ENCODE data around the gene GRIP2.

The GRIP2 gene

DNA sequence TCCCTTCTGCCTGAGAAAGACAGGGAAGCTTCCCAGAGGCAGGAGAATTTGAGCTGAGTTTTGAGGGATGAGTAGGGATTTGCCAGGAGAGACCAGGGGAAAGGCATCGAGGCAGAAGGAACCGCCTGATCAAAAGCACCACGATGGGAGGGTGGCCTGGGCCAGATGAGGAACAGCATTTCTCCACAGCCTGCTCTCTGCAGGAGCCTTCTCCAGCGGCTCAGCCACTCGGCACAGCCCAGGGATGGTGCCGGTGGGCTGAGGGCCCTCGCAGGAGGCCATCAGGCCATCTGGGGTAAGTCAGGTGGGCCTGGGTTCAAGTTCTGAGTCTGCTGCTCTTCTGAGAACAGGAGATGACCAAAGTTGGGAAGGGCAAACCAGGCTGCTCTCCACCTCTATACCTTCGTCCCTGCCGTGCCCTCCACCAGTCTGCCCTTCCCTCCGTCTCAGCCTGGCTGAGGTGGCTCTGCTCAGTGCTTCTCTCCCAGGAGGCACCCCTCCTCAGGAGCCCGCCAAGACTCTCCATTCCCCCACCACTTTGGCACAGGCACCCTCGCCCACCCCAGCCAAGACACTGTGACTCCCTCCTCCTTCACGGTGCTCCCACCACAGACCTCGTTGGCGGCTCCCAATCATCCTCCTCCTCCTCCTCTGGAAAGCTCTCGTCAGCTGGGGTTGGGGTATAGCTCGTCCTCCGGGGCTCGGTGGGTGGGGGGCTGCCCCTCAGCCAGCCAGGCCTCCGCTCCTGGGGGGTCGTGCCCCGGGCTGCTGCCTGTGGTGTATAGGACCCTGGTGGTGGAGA is 34.9 kb downstream of the GRIP2 start:
- no peak for DNase-seq

DNA sequence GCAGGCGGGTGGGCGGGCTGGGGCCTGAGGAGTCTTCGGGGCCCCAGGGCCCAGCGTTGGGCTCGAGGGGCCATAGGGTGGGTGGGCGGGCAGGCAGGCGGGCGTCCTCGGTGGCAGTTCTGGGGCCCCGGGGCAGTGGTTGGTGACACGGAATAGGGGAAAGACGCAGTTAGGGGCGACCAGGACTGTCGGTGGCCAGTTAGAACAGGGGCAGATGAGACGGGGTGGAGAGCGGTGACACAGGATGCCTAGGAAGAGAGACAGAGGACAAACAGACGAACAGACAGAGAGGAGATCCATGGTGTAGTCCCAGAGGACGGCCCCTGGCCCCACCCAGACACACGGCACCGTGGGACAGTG is 36.5 kb downstream of the GRIP2 start:
- DNase-seq, result no peak

DNA sequence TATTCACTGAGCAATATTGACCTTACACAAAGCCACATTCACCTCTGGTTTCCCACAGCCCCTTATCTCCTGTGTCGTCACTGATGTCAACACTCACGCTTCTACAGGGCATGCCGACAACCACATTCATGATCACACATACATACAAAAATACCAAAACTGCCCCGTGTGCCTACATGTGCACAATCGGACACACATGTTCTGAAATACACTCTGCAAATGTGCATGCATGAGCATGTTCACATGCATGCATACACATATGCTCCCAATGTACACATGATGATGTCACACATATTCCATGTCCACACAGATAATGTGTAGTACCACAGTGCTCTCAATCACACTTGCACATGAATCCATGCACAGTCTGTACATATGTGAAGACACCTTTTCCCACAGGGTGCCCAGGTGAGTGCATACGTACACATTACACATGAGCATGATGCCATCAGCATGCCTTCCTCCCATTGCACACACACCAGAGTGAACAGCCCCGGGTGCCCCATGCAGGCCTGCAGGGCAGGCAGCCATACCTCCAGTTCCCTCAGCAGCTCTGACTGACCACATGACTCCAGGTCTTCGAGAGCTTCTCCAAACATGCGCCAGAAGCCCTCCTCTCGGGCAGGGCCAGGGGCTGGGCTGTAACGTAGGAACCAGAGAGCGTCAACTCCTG is 37.0 kb downstream of the GRIP2 start:
- DNase-seq, result no peak

DNA sequence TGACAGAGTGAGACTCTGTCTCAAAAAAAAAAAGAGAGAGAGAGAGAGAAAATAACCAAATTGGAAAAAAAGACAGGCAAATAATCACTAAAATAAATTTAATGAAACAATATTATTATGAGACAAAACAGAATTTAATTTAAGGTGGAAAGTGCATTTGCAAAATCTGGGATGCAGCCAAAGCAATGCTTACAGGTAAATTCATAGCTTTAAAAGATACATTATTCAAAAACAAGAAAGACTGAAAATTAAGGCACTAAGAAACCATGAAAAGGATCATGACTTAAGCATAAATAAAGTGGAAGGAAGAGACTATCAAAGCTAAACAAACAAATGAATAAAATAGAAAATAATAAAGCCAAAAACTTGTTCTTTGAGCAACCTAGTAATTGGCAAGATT is 37.7 kb downstream of the GRIP2 start:
- DNase-seq, result no peak

DNA sequence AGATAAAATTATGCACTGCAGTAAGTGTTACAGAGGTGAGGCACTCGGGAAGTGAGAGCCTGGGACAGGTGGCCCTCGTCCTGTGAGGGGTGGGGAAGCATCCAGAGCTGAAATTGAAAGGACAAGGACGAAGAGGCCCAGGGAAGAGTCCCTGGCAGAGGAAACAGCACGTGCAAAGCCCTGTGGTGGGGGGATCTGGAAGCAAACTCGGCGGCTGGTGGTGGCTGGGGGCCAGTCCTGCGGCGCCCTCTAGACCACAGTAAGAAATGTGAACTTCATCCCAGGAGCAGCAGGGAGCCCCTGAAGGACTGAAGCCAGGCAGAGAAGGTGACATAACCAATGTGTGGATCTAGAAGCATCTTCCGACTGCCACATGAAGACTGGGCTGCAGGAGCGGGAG is 42.8 kb downstream of the GRIP2 start:
- no peak for DNase-seq

DNA sequence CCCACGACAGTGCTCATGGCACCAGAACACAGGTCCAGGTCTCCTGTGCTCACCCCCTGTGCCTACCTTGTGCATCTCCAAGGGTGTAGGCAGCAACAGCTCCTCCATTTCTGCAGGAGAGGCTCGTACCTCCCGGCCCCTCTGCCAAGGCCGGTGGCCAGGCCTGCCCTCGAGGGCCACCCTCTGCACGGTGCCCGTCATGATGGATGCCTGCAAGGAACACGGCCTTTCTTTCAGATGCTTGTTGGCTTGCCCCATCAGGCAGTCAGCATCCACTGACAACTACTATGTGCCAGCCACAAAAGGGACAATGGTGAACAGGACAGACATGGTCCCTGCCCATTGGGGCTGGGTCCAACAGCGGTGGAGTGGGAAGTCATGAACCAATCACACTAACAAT is 43.8 kb downstream of the GRIP2 start:
- DNase-seq, result no peak

DNA sequence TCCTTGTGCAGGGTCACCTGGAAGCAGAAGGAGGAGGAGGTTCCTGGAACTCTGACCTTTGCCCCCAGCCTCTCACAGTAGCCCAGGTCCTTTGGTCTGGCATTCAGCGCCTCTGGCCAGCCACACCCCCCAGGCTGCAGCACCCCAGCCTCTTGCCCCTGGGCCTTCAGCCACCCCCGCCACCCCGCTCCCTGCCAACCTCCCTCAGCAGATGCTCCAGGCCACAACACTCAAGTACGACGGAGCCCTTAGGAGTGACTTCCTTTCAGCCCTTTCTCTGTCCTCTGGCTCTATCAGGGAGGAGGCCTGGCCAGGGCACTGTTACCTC is 45.2 kb downstream of the GRIP2 start:
- no peak for DNase-seq

DNA sequence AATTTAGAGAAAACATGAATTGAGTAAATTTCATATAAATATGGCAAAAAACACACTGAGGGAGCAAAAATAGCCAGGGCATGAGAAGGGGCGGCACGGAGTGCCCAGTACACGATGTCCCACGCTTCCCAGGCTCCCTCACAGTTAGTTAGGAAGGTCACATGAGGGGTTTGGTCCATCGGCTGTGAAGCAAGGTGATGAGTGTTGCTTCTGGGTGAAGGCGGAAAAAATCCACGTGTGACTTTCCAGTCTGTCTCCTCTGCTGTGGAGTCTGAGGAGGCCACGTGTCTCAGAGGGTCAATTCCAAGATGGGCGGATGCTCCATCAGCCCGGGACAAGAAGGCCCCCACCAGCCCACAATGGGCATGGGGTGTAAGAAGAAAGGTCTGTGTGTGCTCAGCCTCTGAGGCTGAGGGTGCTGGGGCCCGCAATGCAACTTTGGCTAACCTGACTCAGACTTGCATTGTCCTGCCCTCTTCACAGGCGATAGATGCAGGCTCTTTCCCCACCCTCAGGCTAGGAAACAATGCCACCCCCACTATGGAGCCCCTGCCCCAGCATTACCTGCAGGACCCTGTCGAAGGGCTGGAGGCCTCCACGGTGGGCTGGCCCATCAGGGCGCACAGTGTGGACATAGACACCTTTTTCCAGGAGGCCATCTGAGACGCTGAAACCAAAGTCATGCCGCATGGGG is 45.7 kb downstream of the GRIP2 start:
- no peak for DNase-seq

DNA sequence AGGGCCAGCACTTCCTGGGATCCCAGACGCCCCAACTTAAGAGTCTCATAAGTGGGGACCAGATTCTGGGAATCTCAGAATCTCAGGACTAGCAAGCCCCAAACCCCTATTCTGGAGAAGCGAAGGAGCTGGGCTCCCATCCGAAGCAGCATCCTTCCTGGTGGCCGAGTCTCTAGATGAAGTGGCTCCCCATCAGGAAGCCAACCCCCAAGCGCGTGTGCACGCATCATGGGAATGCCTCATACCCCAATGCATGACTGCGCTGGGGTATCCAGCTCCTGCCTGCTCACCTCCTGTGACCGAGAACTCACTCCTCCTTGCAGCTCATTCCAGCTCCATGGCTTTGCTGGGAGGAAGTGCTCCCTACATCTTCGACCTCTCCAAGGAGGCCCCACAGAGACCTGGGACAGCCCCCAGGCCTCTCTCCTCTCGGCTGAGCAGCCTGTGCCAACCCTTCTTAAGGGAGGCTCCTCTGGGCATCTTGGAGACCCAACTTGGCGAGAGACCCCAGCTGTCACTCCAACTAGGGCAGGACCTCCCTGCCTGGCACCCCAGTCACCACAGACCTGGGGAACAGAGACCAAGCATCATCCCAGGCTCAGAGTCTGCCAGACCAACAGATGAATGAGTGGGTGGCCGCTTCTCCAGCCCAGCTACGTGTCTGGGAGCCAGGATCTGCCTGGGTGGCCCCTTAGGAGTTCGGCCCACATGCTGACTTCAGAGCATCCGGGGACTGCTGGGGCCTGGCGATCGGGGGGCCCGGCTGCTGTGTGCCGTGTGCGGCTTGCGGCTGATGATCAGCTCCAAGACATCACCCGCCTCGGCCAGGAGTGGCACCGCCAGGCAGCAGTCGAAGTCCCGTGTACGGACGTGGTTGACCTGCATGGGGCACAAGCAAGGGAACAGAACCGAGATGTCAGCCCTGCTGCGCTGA is 46.9 kb downstream of the GRIP2 start:
- DNase-seq, result no peak

DNA sequence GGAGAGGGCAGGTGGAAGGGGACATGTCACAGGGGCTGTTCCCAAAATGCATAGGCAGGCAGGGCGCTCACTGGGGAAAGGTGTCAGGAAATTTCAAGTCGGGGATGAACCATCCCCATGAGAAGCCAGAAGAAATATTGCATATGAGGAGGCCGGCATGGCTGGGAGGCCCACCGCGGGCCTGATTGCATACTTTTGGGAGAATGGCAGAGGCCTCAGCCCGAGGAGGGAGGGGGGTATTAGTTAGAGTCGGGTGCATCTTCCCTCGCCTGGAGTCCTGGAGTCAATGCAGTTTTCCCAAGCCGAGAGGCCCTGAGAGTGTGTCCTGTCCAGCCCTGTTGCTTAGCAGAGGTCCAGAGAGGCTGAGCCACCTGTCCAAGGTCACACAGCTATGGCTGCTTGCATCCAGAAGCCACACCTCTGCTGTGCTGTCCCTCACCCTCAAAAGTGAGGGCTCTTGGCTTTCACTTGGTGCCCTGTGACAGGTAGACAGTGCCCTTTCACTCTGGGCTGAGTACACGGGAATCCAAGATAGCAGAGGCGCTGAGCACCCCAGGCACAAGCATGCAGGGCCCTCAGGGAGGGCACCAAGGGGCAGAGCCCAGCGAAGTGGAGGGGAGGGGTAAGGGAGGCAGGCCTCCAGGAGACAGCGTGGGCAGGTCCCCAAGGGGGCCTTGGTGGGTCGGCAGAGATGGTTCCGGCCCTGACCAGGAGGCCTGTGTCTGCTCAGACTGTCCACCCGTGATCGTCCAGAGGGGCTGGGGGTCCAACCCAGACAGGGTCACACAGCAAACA is 48.5 kb downstream of the GRIP2 start:
- no peak for DNase-seq

DNA sequence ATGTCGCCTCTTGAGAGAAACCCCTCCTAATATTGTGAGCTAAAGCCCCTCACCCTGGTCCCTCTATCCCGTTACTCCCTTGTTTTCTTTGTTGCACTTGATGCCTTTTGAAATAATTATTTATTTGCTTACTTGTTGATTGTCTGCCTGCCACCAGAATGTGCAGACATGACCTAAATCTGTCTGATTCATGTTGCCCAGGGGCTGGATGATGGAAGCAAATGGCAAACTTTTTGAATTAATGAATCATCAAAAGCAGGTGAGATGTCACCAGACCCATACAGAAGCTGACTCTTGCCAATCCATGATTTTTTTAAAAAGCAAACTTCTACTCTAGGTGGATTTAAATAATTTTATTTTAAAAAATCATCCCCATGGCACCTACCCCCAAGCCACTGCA is 49.3 kb downstream of the GRIP2 start:
- no peak for DNase-seq

DNA sequence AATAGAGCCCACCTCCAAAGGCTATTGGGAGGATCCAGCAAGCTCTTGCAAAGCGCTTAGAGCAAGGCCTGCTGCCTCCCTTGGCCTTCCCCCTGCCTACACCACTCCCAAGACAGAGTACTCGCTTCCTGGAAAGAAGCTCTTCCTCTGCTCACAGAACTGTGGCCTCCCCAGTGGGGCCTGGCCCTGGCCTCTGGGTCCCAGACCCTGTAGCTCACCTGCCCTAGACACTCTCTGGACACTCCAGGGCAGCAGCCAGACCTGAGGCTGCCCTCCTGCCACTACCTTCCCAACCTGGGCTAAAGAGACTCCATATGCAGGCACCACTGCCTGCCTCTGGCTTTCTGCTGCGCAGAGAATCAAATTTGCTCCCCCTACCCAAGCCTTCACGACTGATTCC is 49.9 kb downstream of the GRIP2 start:
- DNase-seq, result no peak

DNA sequence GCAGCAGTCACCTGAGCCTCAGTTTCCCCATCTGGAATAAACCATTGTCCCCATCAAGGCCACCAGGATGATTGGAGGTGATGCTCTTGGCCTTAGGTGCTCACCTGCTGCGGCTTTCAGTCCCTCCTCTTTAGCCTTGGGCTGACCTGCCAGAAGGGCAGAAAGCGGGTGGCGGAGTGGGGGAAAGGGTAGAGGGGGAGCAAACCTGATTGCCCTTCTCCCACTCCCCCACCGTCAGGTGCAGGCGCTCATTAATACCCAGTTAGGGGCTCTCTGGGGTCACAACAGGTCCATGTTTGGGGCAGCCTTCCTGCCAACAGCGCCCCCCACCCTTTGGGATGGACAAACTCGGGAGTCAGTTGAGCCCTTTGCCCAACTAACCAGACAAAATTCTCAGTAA is 50.5 kb downstream of the GRIP2 start:
- DNase-seq, result no peak

DNA sequence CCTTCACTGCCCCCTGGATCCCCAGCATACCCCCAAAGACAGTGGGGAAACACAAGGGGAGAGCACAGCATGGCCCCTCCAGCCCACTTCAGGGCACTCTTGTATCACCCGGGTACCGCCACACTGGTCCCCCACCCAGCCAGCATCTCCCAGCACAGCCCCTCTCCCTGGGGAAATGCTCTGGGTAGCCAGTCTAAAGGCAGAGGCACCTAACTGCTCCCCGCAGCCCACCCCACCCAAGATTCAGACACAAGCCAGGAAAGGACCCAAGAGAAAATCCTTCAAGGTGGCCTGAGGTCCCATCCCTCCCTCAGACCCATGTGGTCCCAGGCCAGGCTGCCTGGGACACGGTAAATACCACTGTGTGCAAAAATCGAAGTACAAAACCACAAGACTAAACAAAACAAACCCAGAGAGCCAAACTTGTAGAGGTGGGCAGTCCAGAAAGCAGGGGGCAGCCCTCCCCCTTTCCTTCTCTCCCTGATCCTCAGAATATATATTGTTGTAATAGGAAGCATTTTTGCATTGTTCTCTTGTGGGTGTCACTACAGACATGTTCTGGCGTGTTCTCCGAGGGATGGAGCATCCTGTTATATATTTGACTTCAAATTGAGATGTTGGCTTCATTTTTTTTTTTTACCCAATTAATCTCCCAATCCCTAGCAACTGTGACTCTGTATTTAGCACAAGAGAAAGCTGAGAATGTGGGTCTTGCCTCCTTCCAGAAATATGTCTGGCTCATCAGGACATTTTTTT is 51.7 kb downstream of the GRIP2 start:
- no peak for DNase-seq

DNA sequence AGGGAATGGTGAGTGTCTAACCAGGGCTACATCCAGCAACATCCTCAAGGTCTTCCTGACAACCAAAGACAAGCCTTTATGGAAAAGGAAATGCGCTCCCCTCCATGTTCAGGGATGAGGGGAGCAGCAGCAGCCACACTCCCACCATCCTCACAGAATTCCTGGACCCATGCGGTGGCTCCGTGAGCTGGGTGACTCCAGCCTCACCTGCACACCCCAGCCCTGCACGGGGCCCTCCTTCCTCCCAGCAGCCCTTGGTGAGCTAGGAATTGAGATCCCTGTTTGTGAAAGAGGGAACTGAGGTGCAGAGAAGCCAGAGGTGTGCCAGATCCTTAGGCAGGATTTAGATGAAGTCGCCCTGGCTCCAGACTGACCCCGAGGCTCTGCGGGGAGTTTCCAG is 52.3 kb downstream of the GRIP2 start:
- no peak for DNase-seq

DNA sequence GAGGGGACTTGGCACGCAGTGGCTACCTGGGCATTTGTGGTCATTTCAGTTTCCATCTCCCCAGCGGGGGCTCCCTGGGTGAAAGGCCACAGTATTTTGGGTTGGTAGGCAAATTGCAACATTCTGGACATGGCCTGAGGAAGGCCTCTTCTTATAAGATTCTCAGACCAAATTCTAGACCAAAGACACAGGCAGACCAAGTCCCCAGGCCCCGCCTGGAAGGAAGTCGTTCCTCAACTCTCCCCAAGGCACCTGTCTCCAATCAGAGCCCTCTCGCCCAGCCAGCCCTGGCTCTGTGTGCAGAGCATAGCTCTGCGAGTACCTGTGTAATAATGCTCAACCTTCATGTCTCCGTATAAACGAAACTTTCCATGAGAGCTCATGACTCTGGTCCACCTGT is 53.1 kb downstream of the GRIP2 start:
- no peak for DNase-seq

DNA sequence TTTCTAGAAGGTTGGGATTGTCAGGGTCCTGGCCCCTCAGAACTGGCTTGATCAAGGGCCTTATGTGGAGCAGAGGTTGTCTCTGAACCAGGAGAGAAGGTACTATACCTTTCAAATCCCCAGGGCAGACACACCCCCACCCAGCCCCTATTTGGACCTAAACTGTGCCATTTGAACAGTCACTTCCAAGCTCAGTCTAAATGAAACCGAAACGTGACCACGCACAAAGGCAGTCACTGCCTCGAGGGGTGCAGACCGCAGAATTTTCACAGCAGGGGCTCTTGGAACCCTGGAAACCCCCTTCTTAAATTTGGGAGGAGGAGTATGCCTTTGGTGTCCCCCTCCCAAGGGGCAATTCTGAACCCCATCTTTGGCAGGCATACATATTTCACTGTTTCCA is 53.7 kb downstream of the GRIP2 start:
- DNase-seq, result no peak

DNA sequence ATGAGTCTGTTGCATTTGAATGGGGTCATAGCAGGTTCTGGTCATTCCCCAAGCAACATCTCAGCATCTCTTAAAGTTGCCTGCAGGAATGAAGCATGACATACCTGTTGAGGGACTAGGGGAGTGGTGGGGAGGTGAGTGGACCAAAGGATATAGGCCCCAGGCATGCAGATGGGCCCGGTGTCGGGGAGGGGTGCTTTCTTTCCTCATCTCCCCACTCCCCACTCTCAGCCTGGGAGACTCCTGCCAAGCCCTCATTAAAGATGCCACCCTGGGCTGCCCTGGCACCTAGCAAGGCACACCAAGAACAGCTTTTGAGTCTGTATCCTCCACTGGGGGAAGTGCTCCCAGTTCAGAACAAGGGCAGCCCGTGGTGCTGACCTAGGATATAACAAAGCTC is 54.2 kb downstream of the GRIP2 start:
- no peak for DNase-seq

DNA sequence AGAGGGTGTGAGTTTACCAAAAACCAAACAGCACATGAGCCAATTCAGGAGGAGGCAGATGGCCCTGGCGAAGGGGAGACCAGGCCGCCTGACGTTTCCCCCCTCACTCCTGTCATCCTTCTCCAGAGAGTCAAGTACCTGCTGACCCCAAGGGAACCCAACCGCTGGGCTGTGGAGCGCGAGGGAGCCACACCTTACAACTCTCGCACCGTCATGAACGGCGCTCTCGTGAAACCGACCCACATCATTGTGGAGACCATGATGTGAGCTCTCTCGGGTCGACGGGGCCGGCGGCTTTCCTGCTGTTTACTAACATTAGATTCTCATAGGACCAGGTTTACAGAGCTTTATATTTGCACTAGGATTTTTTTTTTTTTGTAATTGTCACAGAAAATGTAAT is 55.4 kb downstream of the GRIP2 start:
- DNase-seq, result no peak

DNA sequence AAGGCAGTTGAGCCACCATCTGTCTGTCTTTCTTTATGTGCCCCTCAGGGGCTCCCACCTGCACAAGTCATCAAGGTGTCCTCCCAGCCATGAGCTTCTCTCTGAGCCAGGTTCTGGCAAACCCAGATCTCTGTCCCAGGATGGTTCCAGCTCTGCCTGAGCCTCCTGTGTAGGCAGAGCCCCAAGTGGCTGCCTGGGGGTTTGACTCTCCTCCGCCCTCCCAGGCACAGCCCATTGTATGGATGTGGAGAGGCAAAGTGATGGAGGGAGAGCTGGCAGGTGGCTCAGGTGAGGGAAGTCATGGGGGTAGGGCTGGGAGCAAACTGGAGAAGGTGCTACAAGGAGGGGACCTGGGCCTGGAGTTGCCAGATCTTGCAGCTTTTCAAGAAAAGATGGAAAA is 56.9 kb downstream of the GRIP2 start:
- DNase-seq, result no peak

DNA sequence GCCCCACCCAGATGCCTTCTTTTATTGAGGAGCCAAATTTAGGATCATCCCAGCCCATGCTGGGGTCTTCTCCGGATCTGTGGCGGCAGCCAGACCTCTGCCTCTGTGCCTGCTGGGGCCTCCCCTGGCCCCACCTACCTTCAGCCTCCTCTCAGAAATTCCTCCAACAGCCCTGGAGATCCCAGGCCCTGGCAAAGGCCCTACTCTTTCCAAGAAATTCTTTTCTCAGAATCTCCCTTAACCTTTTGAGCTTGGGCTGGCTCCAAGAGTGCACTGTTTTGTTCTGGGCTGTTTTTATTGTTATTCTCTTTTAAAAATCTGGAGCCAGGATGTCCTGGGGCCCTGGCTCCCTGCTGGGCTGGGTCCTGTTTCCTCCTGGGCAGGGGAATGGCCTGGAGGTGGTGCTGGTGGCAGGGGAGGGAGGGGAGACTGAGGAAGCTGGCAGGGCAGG is 57.8 kb downstream of the GRIP2 start:
- no peak for DNase-seq

DNA sequence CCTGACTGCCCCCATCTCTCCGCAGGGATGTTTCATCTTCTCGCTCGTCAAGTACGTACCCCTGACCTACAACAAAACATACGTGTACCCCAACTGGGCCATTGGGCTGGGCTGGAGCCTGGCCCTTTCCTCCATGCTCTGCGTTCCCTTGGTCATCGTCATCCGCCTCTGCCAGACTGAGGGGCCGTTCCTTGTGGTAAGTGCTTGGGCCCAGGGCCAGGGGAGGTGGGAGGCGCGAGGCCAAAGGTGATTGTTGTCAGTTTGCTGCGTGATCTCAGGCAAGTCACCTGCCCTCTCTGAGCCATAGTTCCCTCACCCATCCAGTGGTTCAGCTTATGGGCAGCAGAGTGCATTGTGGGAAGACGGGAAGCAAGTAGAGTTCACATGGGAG is 58.5 kb downstream of the GRIP2 start:
- DNase-seq, result no peak

All from NCI-H1105 (cell line).